T-helper 17 cell (primary cell): ENCODE measurements around the gene B3GNT5. TPM values are rescaled to one million over a fixed set of nuclear protein-coding genes. Genes with fewer than 3 reads are reported as not detected.

Experiments used
- ATAC-seq: fragments of 150-1000 bp; cut with Tn5 transposase; 2 replicates; pipeline ENCODE4 v1.10.0; 2021; ENCODE audit warnings: mild to moderate bottlenecking, moderate library complexity
- DNase-seq, 3 donors: peaks; one replicate each; pipeline versions ENCODE4 v3.0.0 to v3.0.0-alpha.2; 2020 to 2021
- H3K9me3 ChIP-seq: one replicate; pipeline ENCODE4 v1.7.0; 2013; ENCODE audit warnings: low read length, mild to moderate bottlenecking; ENCODE audit not compliant: control insufficient read depth, poor library complexity, severe bottlenecking
- H3K27ac Mint-ChIP-seq: one replicate; pipeline ENCODE4 v1.8.0; 2022; ENCODE audit warnings: mild to moderate bottlenecking, moderate library complexity, mixed read lengths
- H3K27me3 Mint-ChIP-seq: one replicate; pipeline ENCODE4 v1.8.0; 2022; ENCODE audit warnings: mixed read lengths
- H3K36me3 Mint-ChIP-seq: one replicate; pipeline ENCODE4 v1.8.0; 2022; ENCODE audit warnings: low read depth, mixed read lengths
- H3K4me1 Mint-ChIP-seq: one replicate; pipeline ENCODE4 v1.8.0; 2022; ENCODE audit warnings: mild to moderate bottlenecking, mixed read lengths
- H3K4me3 Mint-ChIP-seq: one replicate; pipeline ENCODE4 v1.8.0; 2022; ENCODE audit warnings: mild to moderate bottlenecking, moderate library complexity, mixed read lengths
- total RNA-seq, 4 donors: library from RNA in 2 of 4; stranded (reverse) in 2 of 4; gene quantifications; one replicate each; pipeline ENCODE4 v1.2.3 and lab custom pipeline; 2022 to 2026

B3GNT5 gene
- total RNA-seq, 2 donors from 2014 or later: 1.6 to 2.1 TPM

GRCh38 chr3:183293966-183294365 is 40.9 kb downstream of the B3GNT5 start:
- Mint-ChIP-seq H3K27ac (no peak overlapping the region), H3K4me1 (peaks cover 3% of the 10 kb centered on the region), H3K27me3 (no peaks in the 10 kb centered on the region), H3K36me3 (peaks cover 13% of the 10 kb centered on the region), H3K4me3 (no peak overlapping the region)
- no peak for DNase-seq
- no peak for ATAC-seq
- no peaks in the 10 kb centered on the region for H3K9me3 ChIP-seq

- no peak for DNase-seq
- H3K27me3 Mint-ChIP-seq: no peaks in the 10 kb centered on the region
- H3K9me3 ChIP-seq: no peaks in the 10 kb centered on the region
- peaks cover 13% of the 10 kb centered on the region for H3K36me3 Mint-ChIP-seq
- no peak overlapping the region for H3K4me3 Mint-ChIP-seq
- no peak for ATAC-seq
- peaks cover 3% of the 10 kb centered on the region for H3K4me1 Mint-ChIP-seq
- H3K27ac Mint-ChIP-seq: peak overlapping the region; percentile 56
Measured at GRCh38 chr3:183295211-183295610, 42.2 kb downstream of the B3GNT5 start.

- H3K9me3 ChIP-seq: no peaks in the 10 kb centered on the region
- Mint-ChIP-seq H3K27ac (no peak overlapping the region), H3K4me1 (peaks cover 6% of the 10 kb centered on the region), H3K4me3 (no peak overlapping the region), H3K27me3 (no peaks in the 10 kb centered on the region), H3K36me3 (peaks cover 10% of the 10 kb centered on the region)
- DNase-seq (no peak), ATAC-seq (no peak)
Measured at GRCh38 chr3:183296944-183297343, 43.9 kb downstream of the B3GNT5 start.

GRCh38 chr3:183298701-183299153 is 45.7 kb downstream of the B3GNT5 start:
- H3K36me3 Mint-ChIP-seq: peaks cover 13% of the 10 kb centered on the region
- H3K4me3 Mint-ChIP-seq: no peak overlapping the region
- H3K27ac Mint-ChIP-seq: no peak overlapping the region
- H3K4me1 Mint-ChIP-seq: peaks cover 11% of the 10 kb centered on the region
- H3K27me3 Mint-ChIP-seq: no peaks in the 10 kb centered on the region
- DNase-seq: no peak
- H3K9me3 ChIP-seq: no peaks in the 10 kb centered on the region
- ATAC-seq: no peak

- Mint-ChIP-seq H3K27me3 (no peaks in the 10 kb centered on the region), H3K27ac (no peak overlapping the region), H3K36me3 (peaks cover 17% of the 10 kb centered on the region), H3K4me1 (peaks cover 14% of the 10 kb centered on the region), H3K4me3 (no peak overlapping the region)
- H3K9me3 ChIP-seq: no peaks in the 10 kb centered on the region
- no peak for ATAC-seq
- DNase-seq: no peak
Measured at GRCh38 chr3:183299976-183300375, 46.9 kb downstream of the B3GNT5 start.

- no peak for ATAC-seq
- Mint-ChIP-seq H3K27ac (no peak overlapping the region), H3K36me3 (peaks cover 16% of the 10 kb centered on the region), H3K4me1 (peaks cover 14% of the 10 kb centered on the region), H3K27me3 (no peaks in the 10 kb centered on the region), H3K4me3 (no peak overlapping the region)
- no peak for DNase-seq
- H3K9me3 ChIP-seq: no peaks in the 10 kb centered on the region
Measured at GRCh38 chr3:183300996-183301562, 48.0 kb downstream of the B3GNT5 start.

- no peak for ATAC-seq
Measured at GRCh38 chr3:183301937-183302580, 49.0 kb downstream of the B3GNT5 start.

GRCh38 chr3:183303690-183304089 is 50.6 kb downstream of the B3GNT5 start:
- H3K4me3 Mint-ChIP-seq: peak overlapping the region; percentile 72
- peak overlapping the region; percentile 86 for H3K27ac Mint-ChIP-seq
- ATAC-seq (no peak), DNase-seq (no peak)
- H3K36me3 Mint-ChIP-seq: peaks cover 13% of the 10 kb centered on the region
- peaks cover 11% of the 10 kb centered on the region for H3K4me1 Mint-ChIP-seq
- no peaks in the 10 kb centered on the region for H3K9me3 ChIP-seq
- no peaks in the 10 kb centered on the region for H3K27me3 Mint-ChIP-seq

More at GRCh38 chr3:183301937-183302580, 49.0 kb downstream of the B3GNT5 start:
- Mint-ChIP-seq H3K27me3 (no peaks in the 10 kb centered on the region), H3K36me3 (peaks cover 11% of the 10 kb centered on the region), H3K4me3 (no peak overlapping the region), H3K4me1 (peaks cover 11% of the 10 kb centered on the region), H3K27ac (no peak overlapping the region)
- DNase-seq: no peak
- H3K9me3 ChIP-seq: no peaks in the 10 kb centered on the region

- Mint-ChIP-seq H3K4me3 (no peak overlapping the region), H3K27me3 (no peaks in the 10 kb centered on the region), H3K4me1 (peaks cover 8% of the 10 kb centered on the region), H3K36me3 (peaks cover 21% of the 10 kb centered on the region), H3K27ac (no peak overlapping the region)
- no peak for DNase-seq
- H3K9me3 ChIP-seq: no peaks in the 10 kb centered on the region
- peak; percentile 78 for ATAC-seq
Measured at GRCh38 chr3:183306798-183307671, 54.0 kb downstream of the B3GNT5 start.

GRCh38 chr3:183307749-183308148 is 54.7 kb downstream of the B3GNT5 start:
- Mint-ChIP-seq H3K27me3 (no peaks in the 10 kb centered on the region), H3K36me3 (peaks cover 19% of the 10 kb centered on the region), H3K4me3 (no peak overlapping the region), H3K27ac (peak overlapping the region; percentile 61), H3K4me1 (peaks cover 7% of the 10 kb centered on the region)
- DNase-seq (no peak), ATAC-seq (no peak)
- no peaks in the 10 kb centered on the region for H3K9me3 ChIP-seq

GRCh38 chr3:183308751-183309150 is 55.7 kb downstream of the B3GNT5 start:
- Mint-ChIP-seq H3K36me3 (peaks cover 15% of the 10 kb centered on the region), H3K27me3 (no peaks in the 10 kb centered on the region), H3K4me1 (peaks cover 3% of the 10 kb centered on the region), H3K4me3 (no peak overlapping the region), H3K27ac (no peak overlapping the region)
- ATAC-seq: no peak
- no peaks in the 10 kb centered on the region for H3K9me3 ChIP-seq
- DNase-seq: no peak

- Mint-ChIP-seq H3K4me1 (no peaks in the 10 kb centered on the region), H3K27ac (no peak overlapping the region), H3K36me3 (peaks cover 14% of the 10 kb centered on the region), H3K27me3 (no peaks in the 10 kb centered on the region), H3K4me3 (no peak overlapping the region)
- no peaks in the 10 kb centered on the region for H3K9me3 ChIP-seq
- ATAC-seq: no peak
- DNase-seq: no peak
Measured at GRCh38 chr3:183309276-183309675, 56.2 kb downstream of the B3GNT5 start.

- Mint-ChIP-seq H3K4me1 (peaks cover 2% of the 10 kb centered on the region), H3K27me3 (no peaks in the 10 kb centered on the region)
Measured at GRCh38 chr3:183310936-183311335, 57.9 kb downstream of the B3GNT5 start.

More at GRCh38 chr3:183310936-183311335, 57.9 kb downstream of the B3GNT5 start:
- no peaks in the 10 kb centered on the region for H3K9me3 ChIP-seq
- H3K36me3 Mint-ChIP-seq: peaks cover 14% of the 10 kb centered on the region
- H3K27ac Mint-ChIP-seq: no peak overlapping the region
- H3K4me3 Mint-ChIP-seq: no peak overlapping the region
- ATAC-seq (no peak), DNase-seq (no peak)
